IPS-18a (cell line): ENCODE data around the gene DCAF17.
A peak's percentile ranks its signal among the peaks of the same experiment; 100 is the strongest.

Experiments used
- H3K27ac ChIP-seq: one replicate; pipeline ENCODE4 v1.5.1; 2013; ENCODE audit warnings: low read length
- H3K27me3 ChIP-seq: one replicate; pipeline ENCODE4 v1.6.1; 2013; ENCODE audit warnings: mild to moderate bottlenecking, low read length; ENCODE audit not compliant: control insufficient read depth, insufficient read depth
- H3K36me3 ChIP-seq: one replicate; pipeline ENCODE4 v1.6.1; 2013; ENCODE audit warnings: low read depth, low read length; ENCODE audit not compliant: control insufficient read depth
- H3K4me1 ChIP-seq: one replicate; pipeline ENCODE4 v1.6.1; 2013; ENCODE audit warnings: low read depth, low read length; ENCODE audit not compliant: control insufficient read depth
- H3K4me3 ChIP-seq: one replicate; pipeline ENCODE4 v1.5.1; 2013; ENCODE audit warnings: low read length
- H3K9ac ChIP-seq: one replicate; pipeline ENCODE4 v1.6.1; 2013; ENCODE audit warnings: mild to moderate bottlenecking, low read length, moderate library complexity
- H3K9me3 ChIP-seq: one replicate; pipeline ENCODE4 v1.6.1; 2013; ENCODE audit warnings: low read depth, low read length; ENCODE audit not compliant: control insufficient read depth

DCAF17 gene

GRCh38 chr2:171432206-171432968 lies 1.6 kb upstream of the DCAF17 start:
- peak overlapping the region; percentile 91 for H3K27ac ChIP-seq
- H3K36me3 ChIP-seq = peaks cover 14% of the 10 kb centered on the region
- H3K9ac ChIP-seq = peak overlapping the region; percentile 95
- peak overlapping the region; percentile 95 for H3K4me3 ChIP-seq
- H3K4me1 ChIP-seq = peaks cover 33% of the 10 kb centered on the region
- H3K9me3 ChIP-seq = no peaks in the 10 kb centered on the region
- no peaks in the 10 kb centered on the region for H3K27me3 ChIP-seq

- Histone ChIP-seq H3K27me3 (no peaks in the 10 kb centered on the region), H3K36me3 (peaks cover 20% of the 10 kb centered on the region), H3K4me3 (peak overlapping the region; percentile 95), H3K27ac (peak overlapping the region; percentile 91), H3K4me1 (peaks cover 33% of the 10 kb centered on the region), H3K9ac (peak overlapping the region; percentile 95), H3K9me3 (no peaks in the 10 kb centered on the region)
Measured at GRCh38 chr2:171432969-171433762, 860 bp upstream of the DCAF17 start.

GRCh38 chr2:171433763-171434012 lies 338 bp upstream of the DCAF17 start, which contains the start of gene METTL8:
Gene METTL8, minus strand, starts transcription at chr2:171433990. Its CDS starts 41,805 bp downstream, at chr2:171392185.
- peaks cover 24% of the 10 kb centered on the region for H3K36me3 ChIP-seq
- peak within 1 kb of the TSS; percentile 95 for H3K9ac ChIP-seq
- H3K4me1 ChIP-seq = peaks cover 33% of the 10 kb centered on the region
- H3K9me3 ChIP-seq = no peaks in the 10 kb centered on the region
- H3K27ac ChIP-seq = peak within 1 kb of the TSS; percentile 91
- peak within 1 kb of the TSS; percentile 95 for H3K4me3 ChIP-seq
- H3K27me3 ChIP-seq = no peaks in the 10 kb centered on the region

- Histone ChIP-seq H3K4me3 (no peak overlapping the region), H3K36me3 (peaks cover 38% of the 10 kb centered on the region), H3K9me3 (no peaks in the 10 kb centered on the region), H3K27me3 (no peaks in the 10 kb centered on the region), H3K27ac (no peak overlapping the region), H3K4me1 (peaks cover 24% of the 10 kb centered on the region), H3K9ac (no peak overlapping the region)
Measured at GRCh38 chr2:171436307-171436706, 2.3 kb downstream of the DCAF17 start.

GRCh38 chr2:171441470-171441869 lies 7.4 kb downstream of the DCAF17 start:
- Histone ChIP-seq H3K27ac (no peak overlapping the region), H3K27me3 (no peaks in the 10 kb centered on the region), H3K9ac (no peak overlapping the region), H3K36me3 (peaks cover 57% of the 10 kb centered on the region), H3K4me3 (no peak overlapping the region), H3K9me3 (no peaks in the 10 kb centered on the region), H3K4me1 (no peaks in the 10 kb centered on the region)

- Histone ChIP-seq H3K36me3 (peaks cover 54% of the 10 kb centered on the region), H3K4me3 (no peak overlapping the region), H3K4me1 (no peaks in the 10 kb centered on the region), H3K9ac (no peak overlapping the region), H3K27me3 (no peaks in the 10 kb centered on the region), H3K9me3 (no peaks in the 10 kb centered on the region), H3K27ac (no peak overlapping the region)
Measured at GRCh38 chr2:171447675-171448074, 13.6 kb downstream of the DCAF17 start.

- Histone ChIP-seq H3K36me3 (peaks cover 48% of the 10 kb centered on the region), H3K9me3 (no peaks in the 10 kb centered on the region), H3K27ac (no peak overlapping the region), H3K9ac (no peak overlapping the region), H3K4me3 (no peak overlapping the region), H3K27me3 (no peaks in the 10 kb centered on the region), H3K4me1 (no peaks in the 10 kb centered on the region)
Measured at GRCh38 chr2:171451074-171451473, 17.0 kb downstream of the DCAF17 start.

- H3K36me3 ChIP-seq = peaks cover 47% of the 10 kb centered on the region
Measured at GRCh38 chr2:171452773-171453172, 18.7 kb downstream of the DCAF17 start.

GRCh38 chr2:171459498-171459897 lies 25.5 kb downstream of the DCAF17 start:
- Histone ChIP-seq H3K9me3 (no peaks in the 10 kb centered on the region), H3K4me1 (no peaks in the 10 kb centered on the region), H3K4me3 (no peak overlapping the region), H3K9ac (no peak overlapping the region), H3K27me3 (no peaks in the 10 kb centered on the region), H3K27ac (no peak overlapping the region), H3K36me3 (peaks cover 25% of the 10 kb centered on the region)

More at GRCh38 chr2:171452773-171453172, 18.7 kb downstream of the DCAF17 start:
- Histone ChIP-seq H3K27me3 (no peaks in the 10 kb centered on the region), H3K9ac (no peak overlapping the region), H3K9me3 (no peaks in the 10 kb centered on the region), H3K4me3 (no peak overlapping the region), H3K27ac (no peak overlapping the region), H3K4me1 (no peaks in the 10 kb centered on the region)

- Histone ChIP-seq H3K4me1 (no peaks in the 10 kb centered on the region), H3K36me3 (peaks cover 22% of the 10 kb centered on the region), H3K4me3 (no peak overlapping the region), H3K9me3 (no peaks in the 10 kb centered on the region), H3K9ac (no peak overlapping the region), H3K27me3 (no peaks in the 10 kb centered on the region), H3K27ac (no peak overlapping the region)
Measured at GRCh38 chr2:171460537-171460936, 26.5 kb downstream of the DCAF17 start.

- Histone ChIP-seq H3K9ac (no peak overlapping the region), H3K9me3 (no peaks in the 10 kb centered on the region), H3K4me1 (no peaks in the 10 kb centered on the region), H3K36me3 (peaks cover 38% of the 10 kb centered on the region), H3K27ac (no peak overlapping the region), H3K27me3 (no peaks in the 10 kb centered on the region), H3K4me3 (no peak overlapping the region)
Measured at GRCh38 chr2:171469176-171469575, 35.1 kb downstream of the DCAF17 start.
